Measurements from ENCODE around the gene SCO1.

DNA sequence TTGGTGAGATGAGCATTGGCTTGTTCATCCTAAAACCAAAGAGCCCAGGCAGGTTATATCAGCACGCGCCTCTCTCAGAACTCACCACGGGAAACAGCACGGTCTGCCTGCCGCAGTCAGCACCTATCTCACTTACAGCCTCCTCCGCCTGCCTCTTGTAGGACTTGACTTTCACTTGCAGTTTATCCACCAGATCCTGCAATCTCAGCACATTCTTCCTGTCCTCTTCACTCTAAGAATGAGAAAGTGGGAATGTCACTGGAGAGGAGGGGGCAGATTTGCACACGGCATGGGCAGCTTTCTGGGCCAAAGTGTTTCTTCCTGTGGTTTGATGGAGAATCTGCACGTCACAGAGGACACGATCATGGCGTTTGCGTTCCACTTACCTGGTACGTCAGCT is 67.6 kb downstream of the SCO1 start:
- TF ChIP-seq, protein P1, sequence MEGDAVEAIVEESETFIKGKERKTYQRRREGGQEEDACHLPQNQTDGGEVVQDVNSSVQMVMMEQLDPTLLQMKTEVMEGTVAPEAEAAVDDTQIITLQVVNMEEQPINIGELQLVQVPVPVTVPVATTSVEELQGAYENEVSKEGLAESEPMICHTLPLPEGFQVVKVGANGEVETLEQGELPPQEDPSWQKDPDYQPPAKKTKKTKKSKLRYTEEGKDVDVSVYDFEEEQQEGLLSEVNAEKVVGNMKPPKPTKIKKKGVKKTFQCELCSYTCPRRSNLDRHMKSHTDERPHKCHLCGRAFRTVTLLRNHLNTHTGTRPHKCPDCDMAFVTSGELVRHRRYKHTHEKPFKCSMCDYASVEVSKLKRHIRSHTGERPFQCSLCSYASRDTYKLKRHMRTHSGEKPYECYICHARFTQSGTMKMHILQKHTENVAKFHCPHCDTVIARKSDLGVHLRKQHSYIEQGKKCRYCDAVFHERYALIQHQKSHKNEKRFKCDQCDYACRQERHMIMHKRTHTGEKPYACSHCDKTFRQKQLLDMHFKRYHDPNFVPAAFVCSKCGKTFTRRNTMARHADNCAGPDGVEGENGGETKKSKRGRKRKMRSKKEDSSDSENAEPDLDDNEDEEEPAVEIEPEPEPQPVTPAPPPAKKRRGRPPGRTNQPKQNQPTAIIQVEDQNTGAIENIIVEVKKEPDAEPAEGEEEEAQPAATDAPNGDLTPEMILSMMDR (IDR thresholded peaks at IDR 0.05; ENCODE audit: insufficient read depth, low read depth, low read length), result no peak
- no peak for TF ChIP-seq EZH2 (IDR thresholded peaks at IDR 0.05; ENCODE audit: insufficient read depth, low read length)

All from astrocyte (in vitro differentiated cells and primary cell).